ENCODE results near the gene EIF5B. TPM values are rescaled to one million over a fixed set of nuclear protein-coding genes. Genes with fewer than 3 reads are reported as not detected.
"Not testable (repeated sequence)": the region's sequence is repeated elsewhere in the genome, so short reads cannot be mapped to it uniquely, and the experiment has no call there.

Gene EIF5B
- total RNA-seq, 3 donors from 2014 or later, result 32.5 to 53.7 (median 42.3) TPM

- intact Hi-C loops (cut with DNase I; ENCODE audit: low total_unique reads), result no loop called here
- no peak for TF ChIP-seq POLR2A (IDR thresholded peaks at IDR 0.05)
- no peak for TF ChIP-seq POLR2AphosphoS5 (IDR thresholded peaks at IDR 0.05)
- no peak for TF ChIP-seq CTCF (IDR thresholded peaks at IDR 0.05)
- DNase-seq (ENCODE audit: low spot score in 2 of 2), result no peak
Observed at GRCh38 chr2:99340669-99341236, 3.6 kb downstream of the EIF5B start.

GRCh38 chr2:99342536-99342935 is 5.3 kb downstream of the EIF5B start:
- Histone ChIP-seq H3K4me3 (no peak overlapping the region), H3K4me1 (peaks cover 0 to 4% of the 10 kb centered on the region in 2 donors), H3K27me3 (no peaks in the 10 kb centered on the region), H3K9me3 (no peaks in the 10 kb centered on the region), H3K36me3 (no peaks in the 10 kb centered on the region), H3K27ac (no peak overlapping the region)
- intact Hi-C loops (cut with DNase I; ENCODE audit: low total_unique reads), result no loop called here
- no peak for DNase-seq (ENCODE audit: low spot score in 2 of 2)
- no peak for TF ChIP-seq POLR2AphosphoS5 (IDR thresholded peaks at IDR 0.05)
- TF ChIP-seq CTCF (IDR thresholded peaks at IDR 0.05), result no peak
- TF ChIP-seq POLR2A (IDR thresholded peaks at IDR 0.05), result no peak

More at GRCh38 chr2:99340669-99341236, 3.6 kb downstream of the EIF5B start:
- no peaks in the 10 kb centered on the region for H3K9me3 ChIP-seq
- H3K4me3 ChIP-seq, result no peak overlapping the region
- H3K27ac ChIP-seq, result no peak overlapping the region
- H3K36me3 ChIP-seq, result no peaks in the 10 kb centered on the region
- H3K27me3 ChIP-seq, result no peaks in the 10 kb centered on the region
- peaks cover 0 to 4% of the 10 kb centered on the region in 2 donors for H3K4me1 ChIP-seq

- H3K36me3 ChIP-seq; H3K27ac ChIP-seq; H3K4me1 ChIP-seq; H3K27me3 ChIP-seq; H3K4me3 ChIP-seq; H3K9me3 ChIP-seq; intact Hi-C loops (cut with DNase I; ENCODE audit: low total_unique reads); DNase-seq (ENCODE audit: low spot score in 2 of 2): not testable (repeated sequence)
Observed at GRCh38 chr2:99345446-99345845, 8.3 kb downstream of the EIF5B start.

GRCh38 chr2:99346218-99346617 is 9.0 kb downstream of the EIF5B start:
- DNase-seq (ENCODE audit: low spot score in 2 of 2), result no peak
- intact Hi-C loops (cut with DNase I; ENCODE audit: low total_unique reads), result no loop called here
- Histone ChIP-seq H3K9me3 (no peaks in the 10 kb centered on the region), H3K4me3 (no peak overlapping the region), H3K4me1 (no peaks in the 10 kb centered on the region), H3K27me3 (no peaks in the 10 kb centered on the region), H3K36me3 (no peaks in the 10 kb centered on the region), H3K27ac (no peak overlapping the region)
- TF ChIP-seq CTCF (IDR thresholded peaks at IDR 0.05), result no peak
- TF ChIP-seq POLR2A (IDR thresholded peaks at IDR 0.05), result no peak
- TF ChIP-seq POLR2AphosphoS5 (IDR thresholded peaks at IDR 0.05), result no peak

- no peak overlapping the region for H3K4me3 ChIP-seq
- TF ChIP-seq CTCF (IDR thresholded peaks at IDR 0.05), result no peak
- TF ChIP-seq POLR2AphosphoS5 (IDR thresholded peaks at IDR 0.05), result no peak
- TF ChIP-seq POLR2A (IDR thresholded peaks at IDR 0.05), result no peak
- DNase-seq (ENCODE audit: low spot score in 2 of 2), result no peak
- no peak overlapping the region for H3K27ac ChIP-seq
- intact Hi-C loops (cut with DNase I; ENCODE audit: low total_unique reads), result no loop called here
- no peaks in the 10 kb centered on the region for H3K27me3 ChIP-seq
- H3K4me1 ChIP-seq, result no peaks in the 10 kb centered on the region
- H3K36me3 ChIP-seq, result no peaks in the 10 kb centered on the region
- H3K9me3 ChIP-seq, result no peaks in the 10 kb centered on the region
Observed at GRCh38 chr2:99348173-99348572, 11.0 kb downstream of the EIF5B start.

- no peaks in the 10 kb centered on the region for H3K36me3 ChIP-seq
- H3K4me3 ChIP-seq, result no peak overlapping the region
- H3K27me3 ChIP-seq, result no peaks in the 10 kb centered on the region
- no peaks in the 10 kb centered on the region for H3K4me1 ChIP-seq
- intact Hi-C loops (cut with DNase I; ENCODE audit: low total_unique reads), result no loop called here
- TF ChIP-seq POLR2AphosphoS5 (IDR thresholded peaks at IDR 0.05) (no peak), POLR2A (IDR thresholded peaks at IDR 0.05) (no peak), CTCF (IDR thresholded peaks at IDR 0.05) (no peak)
- no peaks in the 10 kb centered on the region for H3K9me3 ChIP-seq
- H3K27ac ChIP-seq, result no peak overlapping the region
- no peak for DNase-seq (ENCODE audit: low spot score in 2 of 2)
Observed at GRCh38 chr2:99350194-99350593, 13.0 kb downstream of the EIF5B start.

All from breast epithelium (tissue), 4 donors.